ENCODE data around the gene TRAPPC3L. TPM values are rescaled to one million over a fixed set of nuclear protein-coding genes. Genes with fewer than 3 reads are reported as not detected.

Gene TRAPPC3L
- total and polyA plus RNA-seq, 2 experiments from 2014 or later: not detected

- no peak for TF ChIP-seq CTCF (IDR thresholded peaks at IDR 0.05; ENCODE audit: low read depth, low read length)
- no peaks in the 10 kb centered on the region for H3K4me1 ChIP-seq (ENCODE audit: low read depth)
- no peak for DNase-seq (ENCODE audit: low read depth in 1 of 2, low spot score in 1 of 2)
- no peak overlapping the region for H3K4me3 ChIP-seq
- no peaks in the 10 kb centered on the region for H3K9me3 ChIP-seq (ENCODE audit: low read depth)
- H3K27me3 ChIP-seq: peaks cover 45% of the 10 kb centered on the region
- no peaks in the 10 kb centered on the region for H3K36me3 ChIP-seq
- no peak overlapping the region for H3K27ac ChIP-seq
Measured at GRCh38 chr6:116458264-116458663, 87.2 kb downstream of the TRAPPC3L start.

GRCh38 chr6:116456927-116457326, 88.6 kb downstream of the TRAPPC3L start:
- TF ChIP-seq CTCF (IDR thresholded peaks at IDR 0.05; ENCODE audit: low read depth, low read length): no peak
- no peak for DNase-seq (ENCODE audit: low read depth in 1 of 2, low spot score in 1 of 2)
- Histone ChIP-seq H3K27me3 (peaks cover 32% of the 10 kb centered on the region), H3K4me1 (ENCODE audit: low read depth) (no peaks in the 10 kb centered on the region), H3K36me3 (no peaks in the 10 kb centered on the region), H3K4me3 (no peak overlapping the region), H3K27ac (no peak overlapping the region), H3K9me3 (ENCODE audit: low read depth) (no peaks in the 10 kb centered on the region)

GRCh38 chr6:116456106-116456505, 89.4 kb downstream of the TRAPPC3L start:
- Histone ChIP-seq H3K27me3 (peaks cover 24% of the 10 kb centered on the region), H3K4me3 (no peak overlapping the region), H3K27ac (no peak overlapping the region), H3K4me1 (ENCODE audit: low read depth) (no peaks in the 10 kb centered on the region), H3K36me3 (no peaks in the 10 kb centered on the region), H3K9me3 (ENCODE audit: low read depth) (no peaks in the 10 kb centered on the region)
- DNase-seq (ENCODE audit: low read depth in 1 of 2, low spot score in 1 of 2): no peak
- no peak for TF ChIP-seq CTCF (IDR thresholded peaks at IDR 0.05; ENCODE audit: low read depth, low read length)

- Histone ChIP-seq H3K4me1 (ENCODE audit: low read depth) (no peaks in the 10 kb centered on the region), H3K27me3 (no peaks in the 10 kb centered on the region), H3K27ac (no peak overlapping the region), H3K9me3 (ENCODE audit: low read depth) (no peaks in the 10 kb centered on the region), H3K36me3 (no peaks in the 10 kb centered on the region), H3K4me3 (no peak overlapping the region)
- TF ChIP-seq CTCF (IDR thresholded peaks at IDR 0.05; ENCODE audit: low read depth, low read length): no peak
- DNase-seq (ENCODE audit: low read depth in 1 of 2, low spot score in 1 of 2): no peak
Measured at GRCh38 chr6:116452531-116452930, 93.0 kb downstream of the TRAPPC3L start.

- DNase-seq (ENCODE audit: low read depth in 1 of 2, low spot score in 1 of 2): no peak
- no peaks in the 10 kb centered on the region for H3K4me1 ChIP-seq (ENCODE audit: low read depth)
- TF ChIP-seq CTCF (IDR thresholded peaks at IDR 0.05; ENCODE audit: low read depth, low read length): no peak
- H3K27me3 ChIP-seq: no peaks in the 10 kb centered on the region
- H3K9me3 ChIP-seq (ENCODE audit: low read depth): no peaks in the 10 kb centered on the region
- no peak overlapping the region for H3K4me3 ChIP-seq
- H3K27ac ChIP-seq: no peak overlapping the region
- H3K36me3 ChIP-seq: no peaks in the 10 kb centered on the region
Measured at GRCh38 chr6:116451916-116452315, 93.6 kb downstream of the TRAPPC3L start.
